Measurements from ENCODE around the gene REV3L.

Gene REV3L

GRCh38 chr6:111430605-111431376 is 52.2 kb downstream of the REV3L start:
- Histone ChIP-seq H4K20me1 (ENCODE audit: insufficient read depth) (no peaks in the 10 kb centered on the region; the same call in 1 of the 2 replicates), H3K9ac (no peak overlapping the region), H3K4me2 (no peak overlapping the region), H2AFZ (ENCODE audit: low read depth) (no peak overlapping the region), H3K79me2 (ENCODE audit: insufficient read depth, low read depth) (peaks cover 30% of the 10 kb centered on the region; the same call in 1 of the 2 replicates), H3K27ac (no peak overlapping the region), H3K4me1 (ENCODE audit: low read depth, poor library complexity, severe bottlenecking) (peaks cover 35% of the 10 kb centered on the region), H3K36me3 (ENCODE audit: insufficient read depth) (no peaks in the 10 kb centered on the region), H3K4me3 (IDR thresholded peaks at IDR 0.05; ENCODE audit: insufficient read depth, low read depth, low read length) (no peak overlapping the region), H3K27me3 (ENCODE audit: insufficient read depth, low read depth) (no peaks in the 10 kb centered on the region)
- no peak for TF ChIP-seq CTCF (conservative IDR thresholded peaks at IDR 0.05; ENCODE audit: low read depth, low read length)

DNA sequence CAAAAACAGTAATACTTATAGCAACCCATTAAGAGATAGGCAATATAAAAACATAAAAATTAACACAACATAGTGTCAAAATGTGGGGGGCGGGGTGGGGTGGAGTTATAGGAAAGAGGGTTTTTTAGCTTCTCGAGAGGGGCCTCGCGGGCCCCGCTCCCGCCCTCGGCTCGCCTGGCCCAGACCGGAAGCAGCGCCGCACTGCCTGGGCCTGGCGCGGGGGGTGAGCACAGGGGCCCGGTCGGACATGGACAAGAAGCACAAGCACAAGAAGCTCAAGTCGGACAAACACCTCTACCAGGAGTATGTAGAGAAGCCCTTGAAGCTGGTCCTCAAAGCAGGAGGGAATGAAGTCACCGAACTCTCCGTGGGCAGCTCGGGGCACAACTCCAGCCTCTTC is 53.4 kb downstream of the REV3L start:
- H2AFZ ChIP-seq (ENCODE audit: low read depth): no peak overlapping the region
- H3K27me3 ChIP-seq (ENCODE audit: insufficient read depth, low read depth): no peaks in the 10 kb centered on the region
- no peak overlapping the region for H3K4me2 ChIP-seq
- H3K27ac ChIP-seq: no peak overlapping the region
- peaks cover 32% of the 10 kb centered on the region for H3K4me1 ChIP-seq (ENCODE audit: low read depth, poor library complexity, severe bottlenecking)
- no peak overlapping the region for H3K9ac ChIP-seq
- H4K20me1 ChIP-seq (ENCODE audit: insufficient read depth): no peaks in the 10 kb centered on the region
- peaks cover 30% of the 10 kb centered on the region; the same call in 1 of the 2 replicates for H3K79me2 ChIP-seq (ENCODE audit: insufficient read depth, low read depth)
- no peaks in the 10 kb centered on the region for H3K36me3 ChIP-seq (ENCODE audit: insufficient read depth)
- H3K4me3 ChIP-seq (IDR thresholded peaks at IDR 0.05; ENCODE audit: insufficient read depth, low read depth, low read length): no peak overlapping the region
- TF ChIP-seq CTCF (conservative IDR thresholded peaks at IDR 0.05; ENCODE audit: low read depth, low read length): no peak

- Histone ChIP-seq H3K79me2 (ENCODE audit: insufficient read depth, low read depth) (peaks cover 30% of the 10 kb centered on the region; the same call in 1 of the 2 replicates), H3K27ac (no peak overlapping the region), H3K9ac (no peak overlapping the region), H3K4me3 (IDR thresholded peaks at IDR 0.05; ENCODE audit: insufficient read depth, low read depth, low read length) (no peak overlapping the region), H2AFZ (ENCODE audit: low read depth) (no peak overlapping the region), H3K4me2 (no peak overlapping the region), H4K20me1 (ENCODE audit: insufficient read depth) (no peaks in the 10 kb centered on the region), H3K36me3 (ENCODE audit: insufficient read depth) (no peaks in the 10 kb centered on the region), H3K27me3 (ENCODE audit: insufficient read depth, low read depth) (no peaks in the 10 kb centered on the region), H3K4me1 (ENCODE audit: low read depth, poor library complexity, severe bottlenecking) (peaks cover 38% of the 10 kb centered on the region)
- no peak for TF ChIP-seq CTCF (conservative IDR thresholded peaks at IDR 0.05; ENCODE audit: low read depth, low read length)
These were observed 54.2 kb downstream of the REV3L start for GRCh38 chr6:111428811-111429210.

DNA sequence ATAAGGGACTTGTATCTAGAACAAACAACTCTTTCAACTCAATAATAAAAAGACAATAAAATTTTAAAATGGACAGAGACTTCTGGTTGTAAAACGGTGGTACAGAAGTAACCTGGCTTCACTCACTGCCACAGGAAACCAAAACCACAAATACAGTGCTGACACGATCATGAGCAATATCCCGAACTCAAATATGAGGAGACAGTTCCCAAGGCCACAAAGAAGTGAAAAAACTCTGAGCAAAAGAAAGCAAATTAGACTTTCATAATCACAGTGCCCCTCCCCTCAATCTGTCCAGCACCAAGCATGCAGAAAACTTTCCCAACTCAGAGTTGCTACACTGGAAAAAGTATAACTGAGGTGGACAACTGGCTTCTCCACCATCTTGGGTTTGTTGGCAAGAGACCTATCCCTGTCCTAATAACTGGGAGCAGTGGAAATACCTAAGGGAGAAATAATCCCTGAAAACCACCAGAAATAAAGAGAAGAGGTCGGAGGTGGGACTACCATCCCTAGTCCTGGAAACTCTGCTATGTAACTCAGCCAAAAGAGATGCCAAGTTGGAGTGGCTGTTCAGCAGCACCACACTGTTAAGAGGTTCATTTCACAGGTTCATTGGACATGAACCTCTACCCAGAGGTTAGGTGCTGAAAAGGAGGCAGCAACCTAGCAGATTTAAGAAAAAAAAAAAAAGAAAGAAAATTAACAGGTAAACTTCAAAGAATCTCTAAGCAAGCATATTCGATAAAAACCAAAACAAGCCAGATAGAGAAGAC is 55.5 kb downstream of the REV3L start:
- H4K20me1 ChIP-seq (ENCODE audit: insufficient read depth): no peaks in the 10 kb centered on the region

More for the DNA sequence above, 55.5 kb downstream of the REV3L start:
- Histone ChIP-seq H3K36me3 (ENCODE audit: insufficient read depth) (no peaks in the 10 kb centered on the region), H3K27ac (no peak overlapping the region), H3K4me1 (ENCODE audit: low read depth, poor library complexity, severe bottlenecking) (peaks cover 35% of the 10 kb centered on the region), H2AFZ (ENCODE audit: low read depth) (no peak overlapping the region), H3K9ac (no peak overlapping the region), H3K79me2 (ENCODE audit: insufficient read depth, low read depth) (peaks cover 24% of the 10 kb centered on the region; the same call in 1 of the 2 replicates), H3K4me2 (peak overlapping the region; percentile 61), H3K4me3 (IDR thresholded peaks at IDR 0.05; ENCODE audit: insufficient read depth, low read depth, low read length) (no peak overlapping the region), H3K27me3 (ENCODE audit: insufficient read depth, low read depth) (no peaks in the 10 kb centered on the region)
- TF ChIP-seq CTCF (conservative IDR thresholded peaks at IDR 0.05; ENCODE audit: low read depth, low read length): no peak

Data from KMS-11 (cell line).